ENCODE data around the gene TNFRSF6B.
"Not testable (repeated sequence)": the region's sequence is repeated elsewhere in the genome, so short reads cannot be mapped to it uniquely, and the experiment has no call there.

The TNFRSF6B gene

GRCh38 chr20:63657937-63658748 lies 38.3 kb upstream of the TNFRSF6B start, which contains the start of gene RTEL1:
Gene RTEL1 (plus strand): TSS chr20:63658312. CDS start chr20:63659403, 1,091 bp downstream.
- ATAC-seq = peak; percentile 96
- TF ChIP-seq SNAI2 (CRISPR knock-in tag; IDR thresholded peaks at IDR 0.05) (no peak), BACH2 (CRISPR knock-in tag; IDR thresholded peaks at IDR 0.05; ENCODE audit: borderline replicate concordance) (no peak), ZFP3 (CRISPR knock-in tag; IDR thresholded peaks at IDR 0.05) (no peak), POU6F1 (CRISPR knock-in tag; IDR thresholded peaks at IDR 0.05; ENCODE audit: borderline replicate concordance, low read depth) (no peak), ZNF565 (CRISPR knock-in tag; conservative IDR thresholded peaks at IDR 0.05; ENCODE audit: low read depth) (no peak), OSR1 (CRISPR knock-in tag; IDR thresholded peaks at IDR 0.05) (no peak), ISL1 (CRISPR knock-in tag; IDR thresholded peaks at IDR 0.05) (no peak), ZNF8 (CRISPR knock-in tag; IDR thresholded peaks at IDR 0.05) (no peak), PATZ1 (CRISPR knock-in tag; IDR thresholded peaks at IDR 0.05; ENCODE audit: borderline replicate concordance) (no peak), PPARA (CRISPR knock-in tag; IDR thresholded peaks at IDR 0.05; ENCODE audit: borderline replicate concordance) (no peak), ARNTL (CRISPR knock-in tag; IDR thresholded peaks at IDR 0.05; ENCODE audit: borderline replicate concordance, low read depth) (no peak), CREB5 (CRISPR knock-in tag; IDR thresholded peaks at IDR 0.05; ENCODE audit: low read depth) (no peak), ZNF70 (CRISPR knock-in tag; IDR thresholded peaks at IDR 0.05) (no peak), CSRNP3 (CRISPR knock-in tag; IDR thresholded peaks at IDR 0.05) (no peak)

- ATAC-seq = peak; percentile 48
- TF ChIP-seq ESRRG (CRISPR knock-in tag; IDR thresholded peaks at IDR 0.05) = no peak
Observed at GRCh38 chr20:63658749-63659187, 37.7 kb upstream of the TNFRSF6B start.

- no peak for ATAC-seq
- TF ChIP-seq ZFP3 (CRISPR knock-in tag; IDR thresholded peaks at IDR 0.05) (no peak), PATZ1 (CRISPR knock-in tag; IDR thresholded peaks at IDR 0.05; ENCODE audit: borderline replicate concordance) (no peak), RARB (CRISPR knock-in tag; IDR thresholded peaks at IDR 0.05) (no peak), ESRRG (CRISPR knock-in tag; IDR thresholded peaks at IDR 0.05) (no peak), PPARA (CRISPR knock-in tag; IDR thresholded peaks at IDR 0.05; ENCODE audit: borderline replicate concordance) (no peak), TSHZ2 (CRISPR knock-in tag; IDR thresholded peaks at IDR 0.05) (no peak), TCF4 (CRISPR knock-in tag; IDR thresholded peaks at IDR 0.05; ENCODE audit: borderline replicate concordance) (no peak), ARNTL (CRISPR knock-in tag; IDR thresholded peaks at IDR 0.05; ENCODE audit: borderline replicate concordance, low read depth) (no peak), ZFP30 (CRISPR knock-in tag; IDR thresholded peaks at IDR 0.05) (no peak), BACH2 (CRISPR knock-in tag; IDR thresholded peaks at IDR 0.05; ENCODE audit: borderline replicate concordance) (no peak), ZNF565 (CRISPR knock-in tag; conservative IDR thresholded peaks at IDR 0.05; ENCODE audit: low read depth) (no peak), TOX (CRISPR knock-in tag; IDR thresholded peaks at IDR 0.05; ENCODE audit: borderline replicate concordance) (no peak), POU6F1 (CRISPR knock-in tag; IDR thresholded peaks at IDR 0.05; ENCODE audit: borderline replicate concordance, low read depth) (no peak), ZNF8 (CRISPR knock-in tag; IDR thresholded peaks at IDR 0.05) (no peak), CSDC2 (CRISPR knock-in tag; IDR thresholded peaks at IDR 0.05) (no peak), ZC3H10 (CRISPR knock-in tag; IDR thresholded peaks at IDR 0.05) (no peak), ZNF70 (CRISPR knock-in tag; IDR thresholded peaks at IDR 0.05) (no peak)
Observed at GRCh38 chr20:63659370-63659769, 37.1 kb upstream of the TNFRSF6B start.

- ATAC-seq = not testable (repeated sequence)
Observed at GRCh38 chr20:63660174-63660573, 36.3 kb upstream of the TNFRSF6B start.

Data from SK-N-SH treated with all-trans-retinoic acid at 6 μM for 48 hours (cell line).